Cerebellar cortex (tissue), 1 donor: ENCODE results near the gene PROKR2.

ENCODE experiments used
- DNase-seq: peaks from one replicate; pipeline ENCODE4 v3.0.0-alpha.2; 2015; ENCODE audit warnings: low spot score

PROKR2 gene

DNA sequence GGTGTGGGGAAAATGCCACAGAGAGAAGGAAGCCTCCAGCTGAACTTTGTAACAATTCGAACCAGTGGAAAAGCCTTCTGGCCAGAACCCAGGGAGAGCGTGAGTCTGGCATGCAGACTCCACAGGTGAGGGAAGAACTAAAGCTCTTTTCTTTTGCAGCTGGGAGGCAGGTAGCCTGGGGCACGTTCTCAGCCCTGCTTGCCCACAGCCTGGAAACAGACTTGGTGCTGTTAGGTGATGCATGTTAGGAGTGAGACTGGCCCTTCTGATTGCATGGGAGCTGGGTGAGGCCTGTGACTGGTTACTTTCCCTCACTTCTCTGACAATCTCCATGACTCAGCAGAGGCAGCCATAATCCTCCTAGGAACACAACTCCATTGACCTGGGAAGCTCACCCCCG lies 34.2 kb downstream of the PROKR2 start:
- DNase-seq, result no peak

DNA sequence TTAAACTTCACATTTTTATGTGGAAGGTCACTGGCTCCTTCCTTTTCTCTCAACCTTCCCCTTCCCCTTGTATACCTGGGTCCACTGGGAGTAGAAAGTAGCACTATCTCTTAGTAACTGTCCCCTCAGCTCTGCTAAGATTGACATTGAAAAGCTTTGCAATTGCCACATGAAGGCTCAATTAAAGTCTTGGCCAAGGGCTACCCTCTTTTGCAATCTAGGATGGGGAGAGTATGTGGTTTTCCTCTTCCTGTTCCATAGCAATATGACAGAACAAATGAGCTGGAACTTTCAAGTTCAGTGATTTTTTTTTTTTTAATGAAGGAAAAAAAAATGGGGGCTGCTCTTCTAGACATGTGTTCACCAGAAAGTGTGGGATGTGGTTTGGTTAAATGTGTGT lies 37.1 kb downstream of the PROKR2 start:
- DNase-seq, result no peak

DNA sequence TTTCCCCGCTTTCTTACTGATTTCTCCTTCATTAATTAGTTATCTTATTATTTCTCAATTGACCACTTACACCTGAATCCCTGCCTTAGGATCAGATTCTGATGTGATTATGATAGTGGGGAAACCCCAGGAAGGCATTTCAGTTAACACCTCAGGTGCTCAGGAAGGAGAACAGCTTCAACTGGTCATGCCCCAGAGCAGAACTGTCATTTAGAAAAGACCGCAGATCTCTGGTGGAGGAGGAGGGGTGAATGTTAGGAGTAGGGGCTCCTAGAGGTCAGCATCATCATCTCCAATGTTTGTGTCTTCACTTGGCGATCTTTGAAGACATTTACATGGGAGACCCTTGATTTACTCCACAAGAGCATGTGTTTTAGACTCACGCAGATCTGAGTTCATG lies 44.5 kb downstream of the PROKR2 start:
- DNase-seq, result no peak

DNA sequence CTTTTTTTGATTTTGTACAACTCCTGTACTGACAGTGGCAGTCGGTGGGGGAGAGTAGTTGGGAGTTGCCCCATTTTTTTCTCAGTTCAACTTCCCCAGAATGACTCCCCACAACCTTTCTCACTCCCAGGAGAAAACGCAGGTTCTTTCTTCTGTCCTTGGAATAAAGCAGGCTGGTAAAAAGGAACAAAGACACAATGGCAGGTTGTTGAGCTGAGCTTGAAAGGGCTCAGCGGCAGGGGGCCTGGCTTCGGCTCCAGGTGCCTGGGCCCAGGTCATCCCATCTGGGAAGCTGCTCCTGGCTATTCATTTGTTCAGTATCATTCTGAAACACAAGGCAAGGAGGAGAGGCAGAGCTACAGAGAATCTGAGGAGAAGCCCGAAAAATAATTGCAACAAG lies 46.2 kb downstream of the PROKR2 start:
- no peak for DNase-seq

DNA sequence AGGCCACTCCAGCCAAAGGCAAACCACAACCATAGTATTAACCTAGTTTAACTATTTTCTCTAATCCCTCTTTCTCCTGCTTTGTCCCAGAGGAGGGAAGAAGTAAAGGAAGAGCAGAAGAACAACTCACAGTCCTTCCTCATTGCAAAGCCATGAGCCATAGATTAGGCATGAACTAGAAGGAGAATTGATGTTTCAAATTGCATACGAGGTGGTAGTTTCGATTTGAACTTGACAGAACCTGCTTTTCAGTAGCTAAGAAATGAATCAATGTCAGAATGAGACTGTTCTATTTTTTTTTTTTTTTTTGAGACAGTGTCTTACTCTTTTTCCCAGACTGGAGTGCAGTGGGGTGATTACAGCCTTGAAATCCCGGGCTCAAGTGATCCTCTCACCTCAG lies 48.3 kb downstream of the PROKR2 start:
- DNase-seq, result no peak

DNA sequence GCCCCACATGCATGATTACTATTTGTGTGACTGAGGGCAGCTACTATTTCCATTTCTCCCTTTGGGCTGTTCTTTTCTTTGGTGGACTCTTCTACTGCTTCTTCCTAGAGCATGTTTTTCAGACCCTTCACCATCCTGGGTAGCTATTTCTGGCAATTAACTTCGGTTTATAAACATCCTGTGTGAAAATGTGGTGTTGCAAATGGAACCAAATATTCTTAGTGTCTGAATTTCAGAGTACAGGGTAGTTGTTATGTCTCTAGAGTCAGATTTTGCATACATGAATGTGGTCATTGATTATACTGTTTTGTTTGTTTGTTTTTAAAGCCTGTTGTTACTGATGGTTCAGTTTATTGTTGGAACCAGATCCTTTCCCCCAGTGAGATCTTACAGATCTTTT lies 49.7 kb downstream of the PROKR2 start:
- no peak for DNase-seq
